HG02840 (cell line): Measurements from ENCODE around the gene SPTB.

ENCODE experiments used
- ATAC-seq: cut with Tn5 transposase; IDR thresholded peaks from one replicate; pipeline ENCODE4 v1.9.1; 2021; ENCODE audit warnings: mild to moderate bottlenecking, moderate library complexity, moderate number of reproducible peaks; ENCODE audit not compliant: unreplicated experiment, low FRiP score

The SPTB gene

DNA sequence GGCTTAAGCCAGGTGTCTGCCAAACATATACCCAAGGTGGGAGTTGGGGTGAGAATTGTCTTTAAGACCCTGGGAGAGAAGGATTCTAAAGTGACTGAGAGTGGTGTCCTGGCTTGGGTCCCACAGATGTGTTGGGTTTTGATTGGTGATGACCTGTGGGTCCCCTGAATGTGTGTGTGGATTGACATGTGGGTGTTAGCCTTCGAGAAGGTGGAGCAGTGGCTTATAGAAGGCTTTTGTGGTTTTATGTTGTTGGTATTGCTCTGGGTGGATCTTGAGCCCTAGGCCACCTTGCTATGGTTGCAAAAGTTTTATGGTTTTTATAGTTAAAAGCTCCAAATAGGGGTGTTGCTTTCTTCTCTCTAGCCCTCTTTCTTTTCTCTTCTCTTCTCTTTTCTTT lies 145.8 kb downstream of the SPTB start:
- no peak for ATAC-seq

- no peak for ATAC-seq
These were observed 146.4 kb downstream of the SPTB start for GRCh38 chr14:64733321-64733720.

DNA sequence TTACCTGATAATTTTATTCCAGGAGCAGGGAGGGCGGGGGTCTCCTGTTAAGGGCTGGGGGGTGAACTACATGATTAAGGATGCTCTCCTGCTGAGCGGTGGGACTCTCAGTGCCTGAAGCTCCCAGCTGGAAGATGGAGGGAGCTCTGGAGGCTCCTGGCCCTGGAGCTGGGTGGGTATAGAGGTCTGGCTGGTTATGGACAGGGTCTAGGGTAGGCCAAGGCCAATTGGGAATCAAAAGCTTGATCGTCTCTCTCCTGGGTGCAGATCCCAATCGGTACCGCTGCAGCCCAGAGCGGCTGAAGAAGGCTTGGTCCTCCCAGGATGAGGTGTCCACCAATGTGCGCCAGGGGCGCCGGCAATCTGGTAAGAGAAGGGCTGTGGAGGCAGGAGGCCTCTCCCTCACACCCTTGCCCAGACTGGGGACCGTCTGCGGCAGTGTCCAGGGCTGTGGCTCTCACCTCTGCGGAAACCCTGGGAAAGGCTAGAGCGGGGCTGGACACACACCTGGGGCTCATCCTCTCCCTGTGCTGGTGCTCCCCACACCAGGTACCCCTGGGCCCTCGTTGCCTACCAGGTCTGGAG lies 147.1 kb downstream of the SPTB start:
- ATAC-seq = no peak

- ATAC-seq = no peak
These were observed 147.6 kb downstream of the SPTB start for GRCh38 chr14:64732066-64732465.

- ATAC-seq = no peak
These were observed 148.5 kb downstream of the SPTB start for GRCh38 chr14:64731141-64731581.

GRCh38 chr14:64730681-64731080 lies 149.0 kb downstream of the SPTB start:
- no peak for ATAC-seq

GRCh38 chr14:64730061-64730440 lies 149.7 kb downstream of the SPTB start:
- ATAC-seq = no peak

DNA sequence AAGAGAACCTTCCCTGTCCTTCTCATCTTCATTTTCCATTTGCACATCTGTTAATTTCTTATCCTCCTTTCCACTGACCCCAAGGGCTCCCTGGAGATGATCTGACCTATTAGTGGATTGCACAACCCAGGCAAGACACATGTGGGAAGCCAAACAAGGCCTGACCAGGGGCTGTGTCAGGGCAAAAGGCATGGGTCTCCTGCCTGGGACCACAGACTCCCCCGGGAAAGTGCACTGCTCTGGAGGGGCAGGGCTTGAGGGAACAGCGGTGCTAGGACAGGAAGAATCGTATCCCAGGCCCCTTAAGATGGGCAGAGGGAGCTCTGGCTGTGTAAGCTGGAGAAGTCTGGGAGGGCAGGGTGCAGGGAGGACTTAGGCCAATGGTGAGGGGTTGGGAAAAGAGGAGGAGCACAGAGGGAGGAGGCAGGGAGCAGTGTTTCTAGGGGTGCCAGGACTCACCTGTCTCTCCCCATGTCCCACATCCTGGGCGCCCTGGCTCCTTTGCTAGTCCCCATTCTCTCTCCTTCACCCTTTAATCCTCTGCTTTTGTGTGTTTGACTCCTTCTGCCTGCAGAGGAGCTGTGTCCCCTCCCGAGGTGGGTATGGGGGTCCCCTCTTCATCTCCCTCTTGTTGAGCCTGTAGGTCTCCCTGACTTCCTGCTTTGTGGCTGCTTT lies 150.2 kb downstream of the SPTB start:
- no peak for ATAC-seq

DNA sequence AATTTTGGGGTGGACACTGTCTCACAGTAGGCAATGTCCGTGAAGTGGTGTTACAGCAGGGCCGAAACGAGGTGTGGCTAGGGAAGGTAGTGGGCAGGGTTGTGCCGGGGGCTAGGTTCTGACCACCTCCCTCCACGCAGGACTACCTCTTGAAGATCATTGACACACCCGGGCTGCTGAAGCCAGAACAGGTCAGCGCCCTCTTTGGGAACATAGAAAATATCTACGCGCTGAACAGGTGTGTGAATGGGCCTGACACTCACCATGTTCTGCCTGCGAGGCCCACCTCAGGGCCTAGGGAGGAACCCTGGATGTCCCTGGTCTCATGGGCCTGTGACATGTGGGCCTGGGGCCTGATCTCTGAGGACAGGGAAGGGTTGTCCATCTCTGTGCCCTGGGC lies 150.9 kb downstream of the SPTB start:
- no peak for ATAC-seq

- no peak for ATAC-seq
These were observed 151.6 kb downstream of the SPTB start for GRCh38 chr14:64728106-64728505.

GRCh38 chr14:64727551-64728071 lies 152.1 kb downstream of the SPTB start:
- ATAC-seq = no peak

GRCh38 chr14:64726585-64726890 lies 153.2 kb downstream of the SPTB start:
- no peak for ATAC-seq

DNA sequence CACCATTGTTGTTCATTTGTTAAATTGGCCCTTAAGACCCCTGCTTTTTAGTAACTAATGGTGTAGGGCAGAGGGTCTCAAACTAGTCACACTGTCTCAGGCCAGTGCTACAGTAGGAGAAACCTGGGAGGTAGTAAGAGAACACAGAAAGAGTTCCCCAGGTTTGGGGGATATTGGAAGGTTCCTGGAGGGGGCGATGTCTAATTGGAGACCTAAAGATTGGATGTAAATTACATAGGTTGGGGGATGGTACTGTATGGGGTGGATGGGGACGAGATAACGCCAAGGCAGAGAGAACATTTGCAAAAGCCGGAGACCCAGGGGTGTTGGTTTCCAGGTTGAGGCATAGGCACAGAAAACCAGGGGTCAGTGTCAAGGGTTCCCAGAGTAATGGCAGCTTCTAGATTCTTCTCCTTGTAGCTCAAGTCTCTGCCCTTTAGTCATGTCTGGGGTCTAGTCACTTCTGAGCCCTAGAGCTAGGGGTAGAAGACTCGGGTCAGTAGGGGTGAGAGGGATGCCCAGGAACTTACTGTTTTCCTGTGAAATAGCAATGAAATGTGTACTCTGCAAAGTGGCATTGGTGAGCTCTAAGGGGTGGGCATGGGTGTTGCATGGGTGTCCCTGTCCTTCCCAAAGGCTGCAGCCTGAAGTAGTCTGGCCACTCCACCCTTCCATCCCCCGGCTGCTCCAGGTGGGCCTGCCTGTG lies 153.7 kb downstream of the SPTB start:
- ATAC-seq = no peak

- no peak for ATAC-seq
These were observed 154.4 kb downstream of the SPTB start for GRCh38 chr14:64725261-64725815.

GRCh38 chr14:64724578-64724930 lies 155.2 kb downstream of the SPTB start:
- ATAC-seq = no peak

DNA sequence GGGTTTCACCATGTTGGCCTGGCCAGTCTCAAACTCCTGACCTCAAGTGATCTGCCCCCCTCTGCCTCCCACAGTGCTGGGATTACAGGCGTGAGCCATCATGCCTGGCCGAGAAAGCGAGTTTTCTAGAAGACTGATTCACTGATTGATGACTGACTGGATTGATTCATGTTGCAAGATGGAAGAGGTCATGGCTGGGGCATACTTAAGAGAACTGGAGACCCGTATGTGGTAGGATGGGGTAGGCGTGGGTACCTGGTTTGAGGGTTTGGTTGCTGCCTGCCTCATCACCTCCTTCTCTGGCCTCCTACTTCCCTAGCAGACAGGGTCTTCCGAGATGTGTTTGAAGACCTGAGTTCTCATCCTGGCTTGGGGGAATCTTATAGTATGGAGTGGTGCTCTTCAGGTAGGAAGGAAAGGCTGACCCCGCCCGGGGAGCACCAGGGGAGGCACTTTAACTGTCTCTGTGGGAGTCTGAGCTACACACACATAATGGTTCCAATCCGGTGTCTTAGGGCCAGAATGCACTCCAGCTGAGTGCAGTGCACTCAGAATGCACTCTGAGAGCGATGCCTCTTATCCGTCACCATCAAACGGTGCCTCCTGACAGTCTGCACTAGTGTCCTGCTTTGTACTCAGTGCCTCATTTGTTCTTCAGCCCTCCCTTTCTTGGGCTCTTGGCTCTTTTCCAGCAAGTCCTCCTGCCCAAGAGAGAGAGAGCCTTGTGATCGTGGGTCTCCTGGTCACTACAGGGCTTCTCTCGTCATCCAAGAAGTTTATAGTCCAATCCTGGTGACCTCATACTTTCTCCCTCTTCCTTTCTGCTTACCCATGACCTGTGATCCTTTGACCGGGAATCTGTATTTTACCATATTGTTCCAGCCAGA lies 155.8 kb downstream of the SPTB start:
- no peak for ATAC-seq

- no peak for ATAC-seq
These were observed 156.8 kb downstream of the SPTB start for GRCh38 chr14:64722842-64723447.

DNA sequence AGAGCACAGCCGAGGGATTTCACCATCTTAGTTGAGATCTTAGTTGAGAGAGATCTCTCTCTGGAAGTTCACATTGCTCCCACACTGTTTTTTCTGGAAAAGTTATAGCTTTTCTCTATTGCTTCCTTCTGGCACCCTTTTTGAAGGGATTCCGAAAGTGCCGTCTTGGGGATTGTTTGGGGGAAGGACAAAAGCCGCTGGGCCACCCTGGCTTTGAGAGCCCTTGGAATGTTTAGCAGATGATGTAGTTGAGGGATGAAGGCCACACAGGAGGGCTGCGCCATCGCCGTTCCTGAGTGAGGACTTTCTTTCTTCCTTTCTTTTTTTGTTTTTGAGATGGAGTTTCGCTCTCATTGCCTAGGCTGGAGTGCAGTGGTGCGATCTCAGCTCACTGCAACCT lies 157.8 kb downstream of the SPTB start:
- ATAC-seq = no peak

DNA sequence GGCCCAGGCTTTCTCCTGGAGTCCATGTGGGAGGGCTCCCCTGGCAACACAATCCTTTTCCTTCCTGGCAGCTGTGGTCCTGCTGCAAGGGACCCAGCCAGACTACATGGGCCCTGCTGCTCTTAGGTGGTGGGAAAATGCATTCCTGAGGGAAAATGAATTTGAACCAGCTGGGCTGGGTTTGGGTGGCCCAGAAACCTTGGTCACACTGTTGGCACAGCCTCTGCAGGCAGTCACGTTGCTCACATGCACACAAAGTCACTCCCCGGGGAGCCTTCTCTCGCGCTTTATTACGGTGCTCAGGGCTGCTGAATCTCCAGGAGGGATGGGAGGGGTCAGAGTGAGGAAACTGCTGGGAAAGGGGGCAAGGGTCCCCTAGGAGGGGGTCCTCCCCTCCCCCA lies 158.3 kb downstream of the SPTB start:
- ATAC-seq = no peak

- ATAC-seq = no peak
These were observed 159.6 kb downstream of the SPTB start for GRCh38 chr14:64720131-64720576.
